GM10248 (cell line): ENCODE measurements around the gene SEPTIN11.

Source experiments
- CTCF ChIA-PET: fragments of 300-600 bp; sonication (Branson Sonifier 250); formaldehyde crosslinking; extraction: SDS; loops from one replicate; lab custom pipeline; 2021; ENCODE audit warnings: antibody characterized with exemption; lab: Yijun Ruan, JAX
- POLR2A ChIA-PET: fragments of 350-650 bp; sonication (Branson Sonifier 250); formaldehyde crosslinking; extraction: SDS; loops from one replicate; lab custom pipeline; 2020; ENCODE audit warnings: antibody characterized with exemption; lab: Yijun Ruan, JAX
- DNase-seq: peaks from one replicate; pipeline ENCODE4 v3.0.0; 2012; ENCODE audit errors: extremely low spot score
- CTCF ChIP-seq: IDR thresholded peaks from 2 replicates; pipeline ENCODE4 v1.5.1; 2012; ENCODE audit warnings: mild to moderate bottlenecking, low read depth; ENCODE audit errors: extremely low read depth, missing control alignments, control extremely low read depth

Gene SEPTIN11

GRCh38 chr4:76964769-76965168, 15.2 kb downstream of the SEPTIN11 start:
- POLR2A ChIA-PET = no interaction called here
- CTCF ChIA-PET = interaction anchor here (1.1 to 2.5 kb wide), 2 partner anchors 8 to 10 kb away, joined by 3 to 5 read pairs; no protein-coding TSS in a partner anchor
- TF ChIP-seq CTCF = no peak
- no peak for DNase-seq

DNA sequence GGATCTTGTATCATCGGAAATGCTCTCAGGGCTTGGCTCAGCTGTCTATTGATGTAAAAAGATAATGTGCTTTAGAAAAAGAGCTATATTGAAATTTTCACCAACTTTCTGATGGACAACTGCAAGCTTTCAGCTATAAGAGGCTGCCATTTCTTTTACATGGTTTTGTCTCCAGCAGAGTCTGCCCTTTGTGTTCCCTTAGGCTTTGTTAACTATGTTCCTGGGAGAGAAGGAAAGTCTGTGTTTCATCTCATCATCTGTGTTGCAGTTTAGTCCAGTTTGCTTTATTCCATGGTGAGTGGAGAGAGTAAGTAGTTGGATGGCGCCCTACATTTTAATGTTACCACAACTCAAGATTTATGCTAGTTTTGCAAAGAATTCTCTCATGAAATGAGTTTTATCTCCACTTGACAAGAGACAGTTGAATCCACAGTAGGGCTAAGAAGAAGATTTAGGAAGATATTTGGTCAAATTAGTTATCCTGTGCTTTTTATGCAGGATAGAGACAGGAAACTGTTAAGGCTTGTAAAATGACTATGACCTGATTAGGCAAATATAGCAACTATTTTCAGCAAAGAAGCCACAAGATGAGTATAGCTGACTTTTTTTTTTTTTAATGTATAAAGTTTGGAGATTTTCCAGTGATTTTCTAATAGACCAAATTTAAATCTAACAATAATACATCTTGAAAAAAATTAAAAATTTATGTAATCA, 16.5 kb downstream of the SEPTIN11 start:
- DNase-seq = no peak
- no peak for TF ChIP-seq CTCF
- ChIA-PET POLR2A (no interaction called here), CTCF (interaction anchor here (1.3 to 2.5 kb wide), 4 partner anchors 9 to 24 kb away, joined by 3 to 6 read pairs (median 4); no protein-coding TSS in a partner anchor)

GRCh38 chr4:76968937-76969336, 19.4 kb downstream of the SEPTIN11 start:
- no peak for TF ChIP-seq CTCF
- ChIA-PET POLR2A (no interaction called here), CTCF (interaction anchor here (1.0 kb wide), 1 partner anchor 10 kb away, joined by 3 read pairs; no protein-coding TSS in a partner anchor)
- DNase-seq = no peak

DNA sequence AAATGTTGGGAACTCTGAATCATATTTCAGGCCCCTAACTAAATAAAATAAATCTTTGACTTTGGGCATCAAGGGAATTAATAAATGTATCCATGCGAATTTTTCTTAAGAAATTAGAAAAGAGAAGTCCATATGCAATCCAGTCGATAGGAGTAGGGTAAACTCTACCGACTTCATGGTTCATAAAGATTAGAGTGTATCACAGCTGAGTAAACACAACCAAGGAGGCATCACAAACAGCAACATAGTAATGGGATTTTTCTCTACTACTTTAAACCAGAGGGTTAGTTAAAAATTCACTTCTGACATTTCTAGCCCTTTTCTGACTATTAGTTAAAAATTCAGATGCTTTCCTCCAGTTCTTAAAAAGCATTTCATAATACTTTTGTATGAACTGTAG, 19.9 kb downstream of the SEPTIN11 start:
- CTCF ChIA-PET = interaction anchor here (1.0 kb wide), 1 partner anchor 11 kb away, joined by 3 read pairs; no protein-coding TSS in a partner anchor
- TF ChIP-seq CTCF = no peak
- POLR2A ChIA-PET = no interaction called here
- DNase-seq = no peak

DNA sequence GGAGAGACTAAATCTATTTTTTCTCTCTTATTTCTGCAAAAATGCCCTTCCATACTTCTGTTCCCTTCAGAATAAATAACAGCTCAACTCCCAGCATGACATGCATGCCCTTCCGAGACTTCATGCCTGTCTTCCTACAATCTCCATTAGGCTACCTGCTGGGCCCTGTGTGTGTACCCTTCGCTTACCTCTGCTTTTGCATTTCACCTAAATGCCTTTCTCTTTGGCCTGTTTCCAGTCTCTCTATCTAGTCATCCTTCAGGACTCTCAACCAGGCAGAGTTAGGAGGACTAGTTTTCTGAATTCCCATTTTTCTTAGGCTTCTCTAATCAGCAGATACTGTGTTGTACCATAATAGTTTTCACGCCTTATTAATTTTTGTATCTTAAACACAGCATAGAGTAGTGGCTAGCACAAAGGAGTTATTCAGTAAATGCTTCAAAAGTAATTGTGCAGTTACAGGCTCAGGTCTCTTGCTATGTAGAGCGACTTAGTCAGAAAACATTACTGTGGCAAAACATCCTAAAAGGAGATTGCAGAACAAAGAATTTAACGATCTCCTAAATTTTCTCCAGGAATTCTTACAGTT, 20.5 kb downstream of the SEPTIN11 start:
- TF ChIP-seq CTCF = no peak
- no peak for DNase-seq
- POLR2A ChIA-PET = no interaction called here
- CTCF ChIA-PET = no interaction called here

DNA sequence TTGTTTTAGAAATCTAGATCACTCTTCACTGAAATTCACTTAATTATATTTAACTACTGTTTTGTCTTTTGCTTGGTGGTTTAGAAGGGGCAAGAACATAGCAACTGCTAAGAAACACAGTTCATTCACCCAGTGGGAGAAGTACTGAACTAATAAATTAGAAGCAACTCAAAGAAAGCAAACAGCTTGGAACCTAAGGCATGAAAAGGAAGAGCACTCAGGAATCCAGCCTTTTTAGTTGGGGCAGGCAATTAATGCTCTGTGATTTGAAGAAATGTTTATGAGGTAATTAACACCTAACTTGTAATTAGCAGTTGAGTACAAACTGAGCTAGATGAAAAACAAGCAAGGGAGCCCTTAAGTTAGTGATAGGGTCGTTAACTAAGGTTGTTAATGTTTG, 22.8 kb downstream of the SEPTIN11 start:
- DNase-seq = no peak
- ChIA-PET POLR2A (no interaction called here), CTCF (interaction anchor here (1.0 to 3.1 kb wide), 5 partner anchors 9 to 23 kb away, joined by 3 to 9 read pairs (median 6); no protein-coding TSS in a partner anchor)
- TF ChIP-seq CTCF = no peak
